Thyroid gland (tissue), 4 donors: ENCODE results near the gene ZNF302. TPM values are rescaled to one million over a fixed set of nuclear protein-coding genes. Genes with fewer than 3 reads are reported as not detected.
A peak's percentile ranks its signal among the peaks of the same experiment; 100 is the strongest.

Experiments
- DNase-seq, 2 donors: peaks; one replicate each; pipeline ENCODE4 v3.0.0-alpha.2; 2019
- H3K27ac ChIP-seq, 3 donors: fragments of 200-600 bp; sonication (generic); 1 replicate in 2 of 3; 2 replicates in 1 of 3; pipeline ENCODE4 v1.5.1; 2016 to 2019; ENCODE audit warnings: mild to moderate bottlenecking in 1 of 3, moderate library complexity in 1 of 3
- H3K27me3 ChIP-seq: fragments of 200-600 bp; sonication (generic); one replicate; pipeline ENCODE4 v1.5.1; 2019
- H3K36me3 ChIP-seq, 2 donors: fragments of 200-600 bp; sonication (generic); one replicate each; pipeline ENCODE4 v1.5.1; 2016 to 2019
- H3K4me1 ChIP-seq, 2 donors: fragments of 200-600 bp; sonication (generic); one replicate each; pipeline ENCODE4 v1.5.1; 2017 to 2019
- H3K4me3 ChIP-seq, 3 donors: fragments of 200-600 bp; sonication (generic); replicated peaks in 1 of 3; 1 replicate in 2 of 3; 2 replicates in 1 of 3; pipeline ENCODE4 v1.5.1; 2016; ENCODE audit warnings: mild to moderate bottlenecking in 1 of 3
- H3K9me3 ChIP-seq: fragments of 200-600 bp; sonication (generic); one replicate; pipeline ENCODE4 v1.5.1; 2017
- CTCF ChIP-seq, 6 experiments: fragments of 200-600 bp in 3 of 6; fragments of 450-650 bp in 3 of 6; sonication (generic) in 3 of 6; IDR thresholded peaks; one replicate each; pipeline ENCODE4 v1.5.1; 2016 to 2019; ENCODE audit warnings: antibody characterized with exemption in 6 of 6, mild to moderate bottlenecking in 2 of 6, inconsistent platforms in 1 of 6, moderate library complexity in 1 of 6
- POLR2A ChIP-seq, 2 donors: fragments of 450-650 bp; IDR thresholded peaks; one replicate each; pipeline ENCODE4 v1.6.1; 2017; ENCODE audit warnings: antibody characterized with exemption in 2 of 2, mild to moderate bottlenecking in 2 of 2, moderate library complexity in 1 of 2
- WGBS, 2 donors: methylation state at CpG; one replicate each; pipeline ENCODE4 v1.1.5; 2017; 5-methylcytosine and 5-hydroxymethylcytosine counted together
- intact Hi-C: fragments of 100-400 bp; cut with DNase I; formaldehyde crosslinking; loops from one replicate; pipeline ENCODE4 v1.15.1; 2023
- total RNA-seq, 4 donors: library from RNA; depleted of rRNA; stranded (reverse); fragments of >200 nt; gene quantifications; one replicate each; pipeline ENCODE4 v1.2.3, GENCODE V29; 2016

The ZNF302 gene
- total RNA-seq, 4 donors from 2014 or later: 33.5 to 60.8 (median 47.9) TPM

- no peak for DNase-seq
- Histone ChIP-seq H3K4me1 (peaks cover 15 to 19% of the 10 kb centered on the region in 2 donors), H3K36me3 (no peaks in the 10 kb centered on the region), H3K27me3 (no peaks in the 10 kb centered on the region), H3K9me3 (no peaks in the 10 kb centered on the region), H3K4me3 (no peak overlapping the region), H3K27ac (no peak overlapping the region)
- intact Hi-C loops: no loop called here
- WGBS, 2 donors: 80 to 87% methylated on average over 8 to 10 of the region's 11 CpGs
- TF ChIP-seq CTCF (IDR thresholded peaks at IDR 0.05) (no peak), POLR2A (IDR thresholded peaks at IDR 0.05) (no peak)
Observed at GRCh38 chr19:34731019-34731829, 53.7 kb downstream of the ZNF302 start.

GRCh38 chr19:34731964-34732363, 54.5 kb downstream of the ZNF302 start:
- DNase-seq: no peak
- H3K27ac ChIP-seq: no peak overlapping the region
- intact Hi-C loops: no loop called here
- H3K36me3 ChIP-seq: no peaks in the 10 kb centered on the region
- no peaks in the 10 kb centered on the region for H3K27me3 ChIP-seq
- 79 to 90% methylated on average over 5 to 6 of the region's 7 CpGs for WGBS, 2 donors
- peaks cover 15 to 19% of the 10 kb centered on the region in 2 donors for H3K4me1 ChIP-seq
- TF ChIP-seq CTCF (IDR thresholded peaks at IDR 0.05) (no peak), POLR2A (IDR thresholded peaks at IDR 0.05) (no peak)
- no peak overlapping the region for H3K4me3 ChIP-seq
- H3K9me3 ChIP-seq: no peaks in the 10 kb centered on the region

GRCh38 chr19:34732612-34733211, 55.2 kb downstream of the ZNF302 start:
- Histone ChIP-seq H3K4me3 (peak overlapping the region in 2 of 3 donors; percentile 62 to 75), H3K36me3 (no peaks in the 10 kb centered on the region), H3K4me1 (peaks cover 15 to 19% of the 10 kb centered on the region in 2 donors), H3K27me3 (no peaks in the 10 kb centered on the region), H3K27ac (peak overlapping the region in 2 of 3 donors; percentile 92 to 99), H3K9me3 (no peaks in the 10 kb centered on the region)
- intact Hi-C loops: no loop called here
- WGBS, 2 donors: 33 to 41% methylated on average over 6 of the region's 15 CpGs
- TF ChIP-seq POLR2A (IDR thresholded peaks at IDR 0.05): no peak
- TF ChIP-seq CTCF (IDR thresholded peaks at IDR 0.05): no peak
- no peak for DNase-seq

- TF ChIP-seq CTCF (IDR thresholded peaks at IDR 0.05) (no peak), POLR2A (IDR thresholded peaks at IDR 0.05) (no peak)
- peak overlapping the region; percentile 62 to 75 (median 66) for H3K4me3 ChIP-seq
- peak; percentile 53 to 55 for DNase-seq
- no peaks in the 10 kb centered on the region for H3K36me3 ChIP-seq
- intact Hi-C loops: no loop called here
- peaks cover 15 to 19% of the 10 kb centered on the region in 2 donors for H3K4me1 ChIP-seq
- H3K27ac ChIP-seq: peak overlapping the region; percentile 92 to 99 (median 96)
- no peaks in the 10 kb centered on the region for H3K9me3 ChIP-seq
- WGBS, 2 donors: 1 to 2% methylated on average over 13 of the region's 13 CpGs
- H3K27me3 ChIP-seq: no peaks in the 10 kb centered on the region
Observed at GRCh38 chr19:34733266-34733745, 55.8 kb downstream of the ZNF302 start.
